Activated CD4-positive, alpha-beta T cell treated with anti-CD3 and anti-CD28 coated beads, Interleukin-2, Interleukin-4, amounts not matched to agents 100 ng/mL and 50 ng/mL, durations not matched to agents 16 hours and 8 hours (primary cell): ENCODE results near the gene RBBP6.
"Not testable (repeated sequence)": the region's sequence is repeated elsewhere in the genome, so short reads cannot be mapped to it uniquely, and the experiment has no call there.

Source experiments
- DNase-seq: peaks from one replicate; pipeline ENCODE4 v3.0.0-alpha.2; 2020; ENCODE audit warnings: low spot score

Gene RBBP6

GRCh38 chr16:24562811-24563210 is 23.4 kb downstream of the RBBP6 start:
- DNase-seq: no peak

GRCh38 chr16:24568392-24568791 is 29.0 kb downstream of the RBBP6 start:
- no peak for DNase-seq

GRCh38 chr16:24571096-24571495 is 31.7 kb downstream of the RBBP6 start:
- no peak for DNase-seq

- DNase-seq: no peak
These were observed 32.7 kb downstream of the RBBP6 start for GRCh38 chr16:24572069-24572468.

GRCh38 chr16:24573141-24573540 is 33.8 kb downstream of the RBBP6 start:
- no peak for DNase-seq

GRCh38 chr16:24574515-24575485 is 35.4 kb downstream of the RBBP6 start:
- not testable (repeated sequence) for DNase-seq

GRCh38 chr16:24575791-24576190 is 36.4 kb downstream of the RBBP6 start:
- not testable (repeated sequence) for DNase-seq

- DNase-seq: no peak
These were observed 37.8 kb downstream of the RBBP6 start for GRCh38 chr16:24577167-24577566.

GRCh38 chr16:24580665-24581064 is 41.3 kb downstream of the RBBP6 start:
- no peak for DNase-seq

GRCh38 chr16:24583494-24583893 is 44.1 kb downstream of the RBBP6 start:
- no peak for DNase-seq

- DNase-seq: no peak
These were observed 50.6 kb downstream of the RBBP6 start for GRCh38 chr16:24589997-24590396.

GRCh38 chr16:24598777-24599437 is 59.5 kb downstream of the RBBP6 start:
- DNase-seq: no peak

- no peak for DNase-seq
These were observed 70.0 kb downstream of the RBBP6 start for GRCh38 chr16:24609417-24609739.

GRCh38 chr16:24609740-24610415 is 70.5 kb downstream of the RBBP6 start:
- no peak for DNase-seq

GRCh38 chr16:24610416-24610755 is 71.0 kb downstream of the RBBP6 start:
- no peak for DNase-seq

GRCh38 chr16:24611310-24611709 is 71.9 kb downstream of the RBBP6 start:
- DNase-seq: no peak

GRCh38 chr16:24612656-24613055 is 73.3 kb downstream of the RBBP6 start:
- DNase-seq: no peak

GRCh38 chr16:24613267-24613666 is 73.9 kb downstream of the RBBP6 start:
- DNase-seq: not testable (repeated sequence)

- DNase-seq: no peak
These were observed 78.1 kb downstream of the RBBP6 start for GRCh38 chr16:24617502-24617901.
